T-cell (primary cell): ENCODE results near the gene RABGAP1L. TPM values are rescaled to one million over a fixed set of nuclear protein-coding genes. Genes with fewer than 3 reads are reported as not detected.

ENCODE experiments used
- ATAC-seq, 4 experiments: fragments of 200-7000 bp in 3 of 4; fragments of 150-1000 bp in 1 of 4; cut with Tn5 transposase; replicated peaks in 1 of 4; 1 replicate in 3 of 4; 2 replicates in 1 of 4; pipeline ENCODE4 v1.10.0; 2021; ENCODE audit warnings: moderate library complexity in 3 of 4, mild to moderate bottlenecking in 2 of 4, moderate number of reproducible peaks in 1 of 4
- CTCF ChIA-PET, 2 donors: fragments of 300-600 bp; sonication (Branson Sonifier 250); formaldehyde crosslinking; loops; one replicate each; lab custom pipeline; 2022; ENCODE audit warnings: antibody characterized with exemption in 2 of 2; lab: Charles Lee
- POLR2A ChIA-PET, 2 donors: fragments of 300-600 bp; sonication (Branson Sonifier 250); formaldehyde crosslinking; loops; one replicate each; lab custom pipeline; 2022; ENCODE audit warnings: antibody characterized with exemption in 2 of 2; lab: Charles Lee
- DNase-seq, 35 experiments: peaks; one replicate each; pipeline versions ENCODE4 v3.0.0 to v3.0.0-alpha.2; 2013 to 2023
- H3K27ac ChIP-seq: one replicate; pipeline ENCODE4 v1.5.1; 2013; ENCODE audit warnings: low read length
- H3K27me3 ChIP-seq, 2 experiments: replicated peaks in 1 of 2; 1 replicate in 1 of 2; 2 replicates in 1 of 2; pipeline versions ENCODE4 v1.6.1 to v1.7.0; 2013; ENCODE audit warnings: low read length in 1 of 2, mixed read lengths in 1 of 2; ENCODE audit not compliant: control insufficient read depth in 2 of 2, insufficient read depth in 2 of 2; ENCODE audit errors: extremely low read depth in 1 of 2
- H3K36me3 ChIP-seq, 2 donors: 1 replicate in 1 of 2; 2 replicates in 1 of 2; pipeline versions ENCODE4 v1.6.1 to v1.7.0; 2013; ENCODE audit warnings: low read length in 1 of 2; ENCODE audit not compliant: control insufficient read depth in 2 of 2, insufficient read depth in 1 of 2; ENCODE audit errors: extremely low read depth in 1 of 2
- H3K4me1 ChIP-seq, 2 experiments: 1 replicate in 1 of 2; 2 replicates in 1 of 2; pipeline versions ENCODE4 v1.6.1 to v1.7.0; 2013; ENCODE audit warnings: low read length in 2 of 2, mixed read lengths in 1 of 2; ENCODE audit not compliant: insufficient read depth in 2 of 2, control insufficient read depth in 1 of 2; ENCODE audit errors: extremely low read depth in 1 of 2
- H3K4me3 ChIP-seq, 2 donors: 1 replicate in 1 of 2; 2 replicates in 1 of 2; pipeline versions ENCODE4 v1.5.1 to v1.7.0; 2013; ENCODE audit warnings: mild to moderate bottlenecking in 2 of 2, low read length in 1 of 2, moderate library complexity in 1 of 2; ENCODE audit not compliant: control insufficient read depth in 1 of 2; ENCODE audit errors: extremely low read depth in 1 of 2
- H3K9me3 ChIP-seq: 2 replicates; pipeline ENCODE4 v1.7.0; 2013
- H3K27ac Mint-ChIP-seq, 2 donors: one replicate each; pipeline ENCODE4 v1.8.0; 2020 to 2021; ENCODE audit warnings: mild to moderate bottlenecking in 2 of 2, mixed read lengths in 2 of 2
- H3K27me3 Mint-ChIP-seq, 2 donors: one replicate each; pipeline ENCODE4 v1.8.0; 2021 to 2022; ENCODE audit warnings: mixed read lengths in 2 of 2
- H3K36me3 Mint-ChIP-seq: one replicate; pipeline ENCODE4 v1.8.0; 2021; ENCODE audit warnings: mixed read lengths
- H3K4me1 Mint-ChIP-seq, 3 donors: one replicate each; pipeline ENCODE4 v1.8.0; 2020 to 2022; ENCODE audit warnings: mixed read lengths in 3 of 3, mild to moderate bottlenecking in 1 of 3
- H3K4me3 Mint-ChIP-seq, 3 donors: one replicate each; pipeline ENCODE4 v1.8.0; 2020 to 2022; ENCODE audit warnings: mild to moderate bottlenecking in 3 of 3, mixed read lengths in 3 of 3, moderate library complexity in 3 of 3
- H3K9me3 Mint-ChIP-seq, 3 donors: one replicate each; pipeline ENCODE4 v1.8.0; 2020 to 2022; ENCODE audit warnings: mixed read lengths in 3 of 3
- WGBS: methylation state at CpG from one replicate; pipeline ENCODE4 v1.1.5; 2013; ENCODE audit warnings: missing lambda C conversion rate; ENCODE audit not compliant: insufficient coverage; 5-methylcytosine and 5-hydroxymethylcytosine counted together
- total RNA-seq, 35 experiments: library from RNA in 6 of 35; stranded (reverse) in 6 of 35; fragments of 120-200 nt in 1 of 35; gene quantifications; one replicate each; pipeline versions ENCODE4 v1.2.1 to v1.2.4 and lab custom pipeline; 2013 to 2026

The RABGAP1L gene
- total RNA-seq, 5 donors from 2014 or later (not counting 1 experiment from before 2014, with no cell fraction given): 75.0 to 108 (median 82.3) TPM

DNA sequence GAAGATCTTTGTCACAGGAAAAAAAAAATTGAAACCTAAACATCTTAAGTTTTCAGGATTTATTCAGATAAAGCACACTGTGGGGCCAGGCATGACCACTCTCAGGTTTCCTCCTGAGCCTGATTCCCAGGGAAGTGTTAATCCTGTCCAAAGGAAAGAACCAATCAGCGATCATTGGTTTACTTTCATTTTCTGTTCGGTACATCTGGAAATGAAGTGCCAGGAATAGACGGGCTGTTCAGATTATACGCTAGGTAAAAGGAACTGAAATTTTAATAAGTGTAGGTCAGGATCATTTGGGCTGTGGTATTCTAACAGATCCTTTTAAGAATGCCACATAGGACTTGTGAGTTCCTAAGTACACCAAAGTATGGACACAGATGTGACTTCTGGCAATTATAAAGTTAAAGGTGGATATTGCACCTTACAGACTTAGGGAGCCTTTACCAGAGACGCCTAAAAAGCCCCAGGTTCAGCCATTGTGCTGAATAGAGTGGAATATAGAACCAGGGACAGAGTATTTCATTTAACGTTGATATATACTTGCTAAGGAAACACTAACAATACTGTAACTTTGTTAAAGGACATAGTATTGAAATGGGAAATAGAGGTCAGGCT is 831.2 kb downstream of the RABGAP1L start:
- Histone ChIP-seq H3K27ac (peak overlapping the region; percentile 83), H3K4me1 (peaks cover 5 to 9% of the 10 kb centered on the region in 2 experiments), H3K27me3 (no peaks in the 10 kb centered on the region), H3K4me3 (peak overlapping the region; percentile 39 to 47), H3K9me3 (no peaks in the 10 kb centered on the region), H3K36me3 (peaks cover 0 to 13% of the 10 kb centered on the region in 2 donors)
- ChIA-PET POLR2A (no interaction called here), CTCF (interaction anchor here (0.8 to 1.6 kb wide), 4 partner anchors 8 to 191 kb away, joined by 3 to 8 read pairs (median 7); partner anchors contain the start of gene CACYBP (in 1 of the 2))
- H3K9me3 Mint-ChIP-seq: no peaks in the 10 kb centered on the region
- peak in 1 of 35 experiments; percentile 63 for DNase-seq
- peak overlapping the region; percentile 75 to 83 (median 81) for H3K4me3 Mint-ChIP-seq
- no peaks in the 10 kb centered on the region for H3K27me3 Mint-ChIP-seq
- H3K36me3 Mint-ChIP-seq: peaks cover 38% of the 10 kb centered on the region
- WGBS: 13% methylated on average over 4 of the region's 6 CpGs
- peaks cover 24 to 37% (median 28%) of the 10 kb centered on the region in 3 donors for H3K4me1 Mint-ChIP-seq
- H3K27ac Mint-ChIP-seq: peak overlapping the region; percentile 89 to 93
- peak in 3 of 4 experiments; percentile 36 to 78 (median 50) for ATAC-seq

- Mint-ChIP-seq H3K4me3 (no peak overlapping the region), H3K27ac (peak overlapping the region in 1 of 2 donors; percentile 34), H3K27me3 (no peaks in the 10 kb centered on the region), H3K36me3 (peaks cover 34% of the 10 kb centered on the region), H3K4me1 (peaks cover 24 to 37% (median 26%) of the 10 kb centered on the region in 3 donors), H3K9me3 (no peaks in the 10 kb centered on the region)
- ChIA-PET POLR2A (interaction anchor here (0.6 to 1.2 kb wide), 3 partner anchors 9 to 191 kb away, joined by 3 to 7 read pairs (median 4); no protein-coding TSS in a partner anchor), CTCF (interaction anchor here in 1 of 2 donors (0.6 to 2.3 kb wide), 4 partner anchors 11 to 230 kb away, joined by 3 to 8 read pairs (median 7); no protein-coding TSS in a partner anchor)
- Histone ChIP-seq H3K27ac (no peak overlapping the region), H3K9me3 (no peaks in the 10 kb centered on the region), H3K27me3 (no peaks in the 10 kb centered on the region), H3K36me3 (peaks cover 0 to 13% of the 10 kb centered on the region in 2 donors), H3K4me3 (no peak overlapping the region), H3K4me1 (peaks cover 5 to 9% of the 10 kb centered on the region in 2 experiments)
- WGBS: no CpG with 5 or more reads among the region's 1 CpG
- DNase-seq (no peak), ATAC-seq (no peak)
These were observed 832.2 kb downstream of the RABGAP1L start for GRCh38 chr1:174991473-174991872.

DNA sequence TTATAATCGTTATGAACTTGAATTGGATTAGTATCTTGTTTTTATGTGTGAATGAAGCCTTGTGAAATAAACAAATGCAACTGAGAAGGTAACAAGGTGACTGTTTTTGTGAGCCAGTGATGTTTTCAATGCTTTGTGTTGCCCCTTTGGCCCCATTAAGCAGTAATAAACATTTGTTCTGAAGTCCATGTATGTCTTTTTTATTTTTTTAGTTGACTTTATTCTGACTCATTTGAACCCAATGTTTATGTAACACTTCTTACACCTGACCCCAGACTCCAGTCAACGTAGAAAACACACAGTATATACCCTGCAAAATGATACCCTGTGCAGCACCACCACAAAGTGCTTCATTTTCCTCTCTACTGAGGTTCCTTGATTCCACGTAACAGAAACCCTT is 835.8 kb downstream of the RABGAP1L start:
- Mint-ChIP-seq H3K4me1 (peaks cover 6 to 29% (median 18%) of the 10 kb centered on the region in 3 donors), H3K27ac (peak overlapping the region; percentile 19 to 36), H3K36me3 (peaks cover 7% of the 10 kb centered on the region), H3K9me3 (no peaks in the 10 kb centered on the region), H3K27me3 (no peaks in the 10 kb centered on the region), H3K4me3 (no peak overlapping the region)
- peaks cover 0 to 3% of the 10 kb centered on the region in 2 donors for H3K36me3 ChIP-seq
- WGBS: no CpG with 5 or more reads among the region's 3 CpGs
- no peak for ATAC-seq
- H3K9me3 ChIP-seq: no peaks in the 10 kb centered on the region
- no peaks in the 10 kb centered on the region for H3K27me3 ChIP-seq
- DNase-seq: no peak
- H3K4me1 ChIP-seq: peaks cover 4 to 13% of the 10 kb centered on the region in 2 experiments
- ChIA-PET CTCF (no interaction called here), POLR2A (no interaction called here)
- no peak overlapping the region for H3K4me3 ChIP-seq
- no peak overlapping the region for H3K27ac ChIP-seq

GRCh38 chr1:174995916-174996315 is 836.6 kb downstream of the RABGAP1L start:
- Histone ChIP-seq H3K27ac (no peak overlapping the region), H3K4me3 (no peak overlapping the region), H3K27me3 (no peaks in the 10 kb centered on the region), H3K4me1 (peaks cover 9 to 13% of the 10 kb centered on the region in 2 experiments), H3K36me3 (peaks cover 0 to 3% of the 10 kb centered on the region in 2 donors), H3K9me3 (no peaks in the 10 kb centered on the region)
- Mint-ChIP-seq H3K36me3 (peaks cover 7% of the 10 kb centered on the region), H3K4me3 (no peak overlapping the region), H3K4me1 (peaks cover 6 to 29% (median 18%) of the 10 kb centered on the region in 3 donors), H3K27ac (no peak overlapping the region), H3K27me3 (no peaks in the 10 kb centered on the region), H3K9me3 (no peaks in the 10 kb centered on the region)
- WGBS: no CpG with 5 or more reads among the region's 1 CpG
- ChIA-PET CTCF (interaction anchor here (0.7 to 1.5 kb wide), 4 partner anchors 28 to 119 kb away, joined by 3 to 5 read pairs (median 3); no protein-coding TSS in a partner anchor), POLR2A (interaction anchor here in 1 of 2 donors (0.6 kb wide), 1 partner anchor 224 kb away, joined by 3 read pairs; no protein-coding TSS in a partner anchor)
- no peak for DNase-seq
- no peak for ATAC-seq

- peaks cover 0 to 3% of the 10 kb centered on the region in 2 donors for H3K36me3 ChIP-seq
- no CpG with 5 or more reads among the region's 1 CpG for WGBS
- no peak for DNase-seq
- H3K4me3 ChIP-seq: no peak overlapping the region
- peaks cover 7% of the 10 kb centered on the region for H3K36me3 Mint-ChIP-seq
- no peak overlapping the region for H3K27ac ChIP-seq
- H3K4me3 Mint-ChIP-seq: no peak overlapping the region
- CTCF ChIA-PET: interaction anchor here (1.0 to 1.5 kb wide), 2 partner anchors 28 to 119 kb away, joined by 3 read pairs; no protein-coding TSS in a partner anchor
- ATAC-seq: no peak
- peaks cover 12 to 31% (median 21%) of the 10 kb centered on the region in 3 donors for H3K4me1 Mint-ChIP-seq
- H3K9me3 Mint-ChIP-seq: no peaks in the 10 kb centered on the region
- no peaks in the 10 kb centered on the region for H3K9me3 ChIP-seq
- H3K27ac Mint-ChIP-seq: peak overlapping the region in 1 of 2 donors; percentile 23
- peaks cover 13 to 14% of the 10 kb centered on the region in 2 experiments for H3K4me1 ChIP-seq
- POLR2A ChIA-PET: interaction anchor here in 1 of 2 donors (0.6 kb wide), 1 partner anchor 186 kb away, joined by 3 read pairs; no protein-coding TSS in a partner anchor
- no peaks in the 10 kb centered on the region for H3K27me3 Mint-ChIP-seq
- no peaks in the 10 kb centered on the region for H3K27me3 ChIP-seq
These were observed 837.2 kb downstream of the RABGAP1L start for GRCh38 chr1:174996476-174996875.

GRCh38 chr1:174997041-174997440 is 837.7 kb downstream of the RABGAP1L start:
- Histone ChIP-seq H3K9me3 (no peaks in the 10 kb centered on the region), H3K4me1 (peaks cover 16 to 18% of the 10 kb centered on the region in 2 experiments), H3K27me3 (no peaks in the 10 kb centered on the region), H3K4me3 (no peak overlapping the region), H3K27ac (no peak overlapping the region), H3K36me3 (peaks cover 0 to 3% of the 10 kb centered on the region in 2 donors)
- ATAC-seq (no peak), DNase-seq (no peak)
- no peaks in the 10 kb centered on the region for H3K9me3 Mint-ChIP-seq
- H3K27me3 Mint-ChIP-seq: no peaks in the 10 kb centered on the region
- peaks cover 18 to 37% (median 26%) of the 10 kb centered on the region in 3 donors for H3K4me1 Mint-ChIP-seq
- CTCF ChIA-PET: interaction anchor here (0.6 to 1.5 kb wide), 4 partner anchors 31 to 141 kb away, joined by 3 to 4 read pairs (median 3); no protein-coding TSS in a partner anchor
- 86% methylated on average over 2 of the region's 3 CpGs for WGBS
- H3K27ac Mint-ChIP-seq: peak overlapping the region; percentile 34 to 36
- peaks cover 8% of the 10 kb centered on the region for H3K36me3 Mint-ChIP-seq
- peak overlapping the region in 1 of 3 donors; percentile 19 for H3K4me3 Mint-ChIP-seq
- POLR2A ChIA-PET: interaction anchor here (0.6 kb wide), 4 partner anchors 28 to 1036 kb away, joined by 3 to 5 read pairs (median 3); no protein-coding TSS in a partner anchor
